Stimulated activated memory B cell treated with anti-CD40 and anti-IgM and Interleukin-4, amounts not matched to agents 10 μg/mL and 1 μg/mL and 100 μg/mL, for 72 hours (primary cell): ENCODE results near the gene FAM114A2.
"Not testable (repeated sequence)": the region's sequence is repeated elsewhere in the genome, so short reads cannot be mapped to it uniquely, and the experiment has no call there.

ENCODE experiments used
- ATAC-seq: fragments of 150-1000 bp; cut with Tn5 transposase; 2 replicates; pipeline ENCODE4 v1.10.0; 2021
- H3K27ac Mint-ChIP-seq: one replicate; pipeline ENCODE4 v1.8.0; 2022; ENCODE audit warnings: mild to moderate bottlenecking, mixed read lengths
- H3K27me3 Mint-ChIP-seq: one replicate; pipeline ENCODE4 v1.8.0; 2022; ENCODE audit warnings: mixed read lengths
- H3K36me3 Mint-ChIP-seq: one replicate; pipeline ENCODE4 v1.8.0; 2022; ENCODE audit warnings: mixed read lengths
- H3K4me1 Mint-ChIP-seq: one replicate; pipeline ENCODE4 v1.8.0; 2022; ENCODE audit warnings: mixed read lengths
- H3K4me3 Mint-ChIP-seq: one replicate; pipeline ENCODE4 v1.8.0; 2022; ENCODE audit warnings: mild to moderate bottlenecking, moderate library complexity, mixed read lengths
- H3K9me3 Mint-ChIP-seq: one replicate; pipeline ENCODE4 v1.8.0; 2022; ENCODE audit warnings: mixed read lengths

The FAM114A2 gene

DNA sequence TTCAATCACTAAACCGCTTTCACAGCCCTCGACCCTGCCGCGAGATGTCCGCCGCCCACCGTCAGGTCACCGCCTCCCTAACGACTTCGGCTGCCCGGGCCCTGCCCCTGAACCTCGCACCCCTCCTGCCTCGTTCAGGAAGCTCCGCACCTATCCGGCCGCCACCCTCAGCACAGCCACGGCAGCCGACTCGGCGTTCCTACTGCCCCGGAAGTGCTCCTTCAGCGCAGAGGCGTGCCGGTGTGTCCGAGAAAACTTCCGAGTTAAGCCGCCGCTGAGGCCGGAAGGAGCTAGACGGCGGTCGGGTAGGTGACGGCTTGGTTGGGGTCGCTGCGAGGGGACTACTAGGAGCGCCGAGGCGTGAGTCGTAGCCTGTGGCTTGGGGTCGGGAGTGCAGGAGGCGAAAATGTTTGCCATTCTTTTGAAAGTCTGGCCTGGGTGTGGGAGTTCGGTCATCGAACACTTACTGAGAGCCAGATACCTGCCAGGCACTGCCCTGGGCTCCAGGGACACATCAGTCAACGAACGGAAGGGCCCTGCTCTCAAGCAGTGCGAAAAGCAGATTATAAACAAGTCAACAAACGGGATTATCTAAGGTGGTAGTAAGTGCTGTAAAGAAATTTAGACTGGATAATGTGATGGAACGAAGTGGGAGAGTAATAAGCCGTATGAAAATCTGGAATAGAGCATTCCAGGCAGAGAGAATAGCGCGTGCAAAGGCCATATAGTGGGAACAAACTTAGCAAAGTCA lies at the start of gene FAM114A2, which contains the start of gene MFAP3:
Gene FAM114A2 (minus strand): TSS at position 204 of the 751 bp plus-strand sequence. CDS start 3,957 bp downstream, outside the sequence.
Gene MFAP3 (plus strand): TSS at position 261 of the 751 bp plus-strand sequence. CDS start 10,756 bp downstream, outside the sequence.
- peaks cover 8% of the 10 kb centered on the region for H3K36me3 Mint-ChIP-seq
- H3K27ac Mint-ChIP-seq: peak within 1 kb of the TSS; percentile 86
- H3K27me3 Mint-ChIP-seq: no peaks in the 10 kb centered on the region
- peaks cover 30% of the 10 kb centered on the region for H3K4me1 Mint-ChIP-seq
- ATAC-seq: peak; percentile 100
- no peaks in the 10 kb centered on the region for H3K9me3 Mint-ChIP-seq
- peak within 1 kb of the TSS; percentile 88 for H3K4me3 Mint-ChIP-seq

GRCh38 chr5:154087260-154087659 lies 48.5 kb upstream of the FAM114A2 start:
- Mint-ChIP-seq H3K27ac (no peak overlapping the region), H3K9me3 (no peaks in the 10 kb centered on the region), H3K4me1 (no peaks in the 10 kb centered on the region), H3K27me3 (peaks cover 9% of the 10 kb centered on the region), H3K4me3 (no peak overlapping the region), H3K36me3 (no peaks in the 10 kb centered on the region)
- no peak for ATAC-seq

GRCh38 chr5:154086641-154087040 lies 47.9 kb upstream of the FAM114A2 start:
- Mint-ChIP-seq H3K36me3 (no peaks in the 10 kb centered on the region), H3K27ac (no peak overlapping the region), H3K4me1 (no peaks in the 10 kb centered on the region), H3K4me3 (no peak overlapping the region), H3K27me3 (peaks cover 4% of the 10 kb centered on the region), H3K9me3 (no peaks in the 10 kb centered on the region)
- no peak for ATAC-seq

GRCh38 chr5:154086146-154086545 lies 47.4 kb upstream of the FAM114A2 start:
- no peaks in the 10 kb centered on the region for H3K9me3 Mint-ChIP-seq
- no peak overlapping the region for H3K4me3 Mint-ChIP-seq
- no peaks in the 10 kb centered on the region for H3K36me3 Mint-ChIP-seq
- H3K27me3 Mint-ChIP-seq: no peaks in the 10 kb centered on the region
- no peaks in the 10 kb centered on the region for H3K4me1 Mint-ChIP-seq
- no peak overlapping the region for H3K27ac Mint-ChIP-seq
- ATAC-seq: no peak

DNA sequence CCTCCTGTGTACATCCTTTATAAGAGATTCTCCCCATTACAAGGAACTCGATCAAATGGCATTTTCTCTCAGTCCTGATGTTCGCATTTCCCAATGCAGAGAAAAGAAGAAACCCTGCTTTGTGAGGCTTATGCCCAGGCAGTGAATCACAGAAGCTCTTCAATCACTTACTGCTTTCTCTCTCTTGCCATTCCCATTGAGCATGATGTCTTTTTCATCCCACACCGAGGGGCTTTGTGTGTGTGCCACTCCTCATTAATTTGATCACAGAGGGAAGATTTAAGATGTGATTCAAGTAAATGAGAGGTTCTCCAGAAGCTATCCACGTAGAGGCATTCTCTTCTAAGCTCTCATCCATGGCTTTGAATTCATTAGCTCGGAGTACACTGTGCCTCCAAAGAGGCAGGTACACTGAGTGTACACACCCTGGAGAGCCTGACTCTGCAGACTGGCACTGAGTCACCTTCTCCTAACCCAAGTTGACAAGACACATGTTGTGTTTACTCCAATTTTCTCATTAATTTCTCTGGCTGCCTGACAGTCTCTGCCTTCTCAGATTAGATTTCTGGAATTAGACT lies 45.4 kb upstream of the FAM114A2 start:
- no peak overlapping the region for H3K4me3 Mint-ChIP-seq
- no peaks in the 10 kb centered on the region for H3K27me3 Mint-ChIP-seq
- no peak for ATAC-seq
- no peak overlapping the region for H3K27ac Mint-ChIP-seq
- H3K4me1 Mint-ChIP-seq: no peaks in the 10 kb centered on the region
- no peaks in the 10 kb centered on the region for H3K36me3 Mint-ChIP-seq
- H3K9me3 Mint-ChIP-seq: no peaks in the 10 kb centered on the region

DNA sequence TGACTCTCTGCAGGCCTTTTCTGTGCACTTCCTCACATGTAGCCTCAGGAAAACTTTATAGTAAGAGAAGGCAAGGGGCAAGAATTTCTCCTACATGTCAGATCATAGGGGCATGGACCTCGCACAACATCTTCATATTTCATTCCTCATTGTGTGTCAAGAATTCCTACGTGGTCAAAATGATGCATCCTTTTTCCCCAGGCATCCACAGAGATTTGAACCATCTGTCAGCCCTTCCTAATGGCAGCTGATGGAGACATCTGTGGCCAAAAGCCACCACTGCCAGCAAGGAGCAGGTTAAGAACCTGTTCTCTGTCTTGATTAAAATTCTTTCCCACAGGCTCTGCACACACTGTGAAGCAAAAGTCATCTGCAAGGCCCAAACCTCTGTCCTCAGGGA lies 42.5 kb upstream of the FAM114A2 start:
- Mint-ChIP-seq H3K36me3 (no peaks in the 10 kb centered on the region), H3K27me3 (no peaks in the 10 kb centered on the region), H3K4me3 (no peak overlapping the region), H3K9me3 (no peaks in the 10 kb centered on the region), H3K27ac (no peak overlapping the region), H3K4me1 (no peaks in the 10 kb centered on the region)
- peak; percentile 9 for ATAC-seq

DNA sequence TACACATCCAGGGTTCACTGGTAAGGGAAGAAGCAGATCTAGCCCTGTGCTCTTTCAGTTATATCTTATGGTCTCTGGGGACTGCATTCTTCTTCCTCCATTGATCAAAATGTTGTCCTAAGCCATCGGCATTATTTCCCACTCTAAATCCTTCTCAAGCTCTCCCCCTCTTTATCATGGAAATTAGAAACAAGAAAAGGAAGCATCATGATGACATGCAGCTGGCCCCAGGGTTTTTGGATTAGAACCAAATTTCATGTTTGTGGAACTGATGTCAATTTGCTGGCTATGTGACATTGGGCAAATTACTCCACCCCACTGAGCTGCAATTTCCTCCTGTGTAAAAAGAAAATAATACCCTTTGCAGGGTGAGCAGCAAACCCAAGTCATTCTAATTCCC lies 39.6 kb upstream of the FAM114A2 start:
- no peak overlapping the region for H3K4me3 Mint-ChIP-seq
- no peaks in the 10 kb centered on the region for H3K4me1 Mint-ChIP-seq
- no peak overlapping the region for H3K27ac Mint-ChIP-seq
- no peaks in the 10 kb centered on the region for H3K36me3 Mint-ChIP-seq
- no peak for ATAC-seq
- no peaks in the 10 kb centered on the region for H3K9me3 Mint-ChIP-seq
- H3K27me3 Mint-ChIP-seq: no peaks in the 10 kb centered on the region

GRCh38 chr5:154077696-154078095 lies 39.0 kb upstream of the FAM114A2 start:
- H3K27me3 Mint-ChIP-seq: no peaks in the 10 kb centered on the region
- no peak overlapping the region for H3K4me3 Mint-ChIP-seq
- H3K36me3 Mint-ChIP-seq: no peaks in the 10 kb centered on the region
- no peaks in the 10 kb centered on the region for H3K9me3 Mint-ChIP-seq
- H3K27ac Mint-ChIP-seq: no peak overlapping the region
- H3K4me1 Mint-ChIP-seq: no peaks in the 10 kb centered on the region
- ATAC-seq: no peak

GRCh38 chr5:154076240-154076922 lies 37.7 kb upstream of the FAM114A2 start:
- Mint-ChIP-seq H3K27ac (no peak overlapping the region), H3K27me3 (no peaks in the 10 kb centered on the region), H3K9me3 (no peaks in the 10 kb centered on the region), H3K4me1 (peaks cover 8% of the 10 kb centered on the region), H3K4me3 (no peak overlapping the region), H3K36me3 (no peaks in the 10 kb centered on the region)
- no peak for ATAC-seq

DNA sequence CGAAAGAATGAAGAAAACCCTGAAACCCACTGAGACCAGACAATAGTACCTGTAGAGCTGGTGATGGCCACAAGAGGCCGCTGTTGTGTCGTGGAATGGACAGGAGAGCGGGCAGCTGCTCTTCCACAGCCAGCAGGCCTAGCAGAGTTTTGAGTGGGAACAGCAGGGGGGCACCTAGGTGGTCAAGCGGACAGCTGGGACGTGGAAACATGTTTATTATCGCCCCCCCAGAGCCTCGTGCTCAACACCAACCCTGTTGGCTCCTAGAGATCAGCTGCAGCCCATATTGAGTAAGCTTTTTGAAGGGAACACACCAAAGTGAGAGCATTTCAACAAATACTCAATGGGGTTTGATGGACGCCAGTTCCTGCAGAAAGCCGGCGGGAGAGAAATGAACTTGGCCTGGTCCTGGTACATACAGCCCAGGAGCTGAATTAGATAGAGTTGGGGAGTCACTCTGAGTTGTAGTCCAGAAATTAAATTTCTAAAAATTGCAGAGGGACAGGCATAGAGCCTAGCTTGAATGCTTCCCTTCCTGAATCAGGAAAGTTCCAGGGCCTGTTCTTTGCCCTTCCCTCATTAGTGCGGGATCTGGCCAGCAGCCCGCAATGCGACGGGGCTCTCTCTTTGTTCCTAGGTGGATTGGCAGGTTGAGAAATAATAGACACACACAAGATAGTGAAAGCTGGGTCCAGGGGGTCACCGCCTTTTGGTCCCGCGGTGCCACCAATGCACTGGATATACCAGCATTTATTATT lies 33.9 kb upstream of the FAM114A2 start:
- Mint-ChIP-seq H3K27ac (no peak overlapping the region), H3K36me3 (no peaks in the 10 kb centered on the region), H3K4me3 (no peak overlapping the region), H3K9me3 (no peaks in the 10 kb centered on the region), H3K27me3 (peaks cover 8% of the 10 kb centered on the region), H3K4me1 (peaks cover 8% of the 10 kb centered on the region)
- peak; percentile 92 for ATAC-seq

- Mint-ChIP-seq H3K27me3 (peaks cover 8% of the 10 kb centered on the region), H3K9me3 (no peaks in the 10 kb centered on the region), H3K27ac (no peak overlapping the region), H3K36me3 (no peaks in the 10 kb centered on the region), H3K4me1 (peaks cover 8% of the 10 kb centered on the region), H3K4me3 (no peak overlapping the region)
- ATAC-seq: no peak
Observed at GRCh38 chr5:154071799-154072413, 33.2 kb upstream of the FAM114A2 start.

DNA sequence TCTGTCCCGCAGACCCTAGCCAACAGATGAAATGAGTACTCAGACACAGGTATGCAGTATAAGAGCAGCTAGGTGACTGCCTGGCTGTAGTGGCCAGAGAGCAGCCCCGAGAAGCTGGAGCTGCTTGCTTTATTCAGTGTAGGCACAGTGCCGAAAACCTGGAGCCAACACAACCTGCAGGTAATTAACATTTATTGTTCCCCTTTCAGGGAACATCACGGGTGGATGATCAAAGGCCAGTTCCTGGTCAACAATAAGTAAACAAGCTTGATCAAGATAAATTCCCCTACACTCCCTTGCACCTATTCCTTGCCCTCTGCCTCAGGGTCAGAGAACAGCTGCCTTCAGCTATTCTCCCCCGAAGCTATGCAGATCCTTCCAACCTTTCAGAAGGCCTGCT lies 31.1 kb upstream of the FAM114A2 start:
- not testable (repeated sequence) for H3K36me3 Mint-ChIP-seq, H3K4me1 Mint-ChIP-seq, H3K27ac Mint-ChIP-seq, H3K9me3 Mint-ChIP-seq, H3K4me3 Mint-ChIP-seq, H3K27me3 Mint-ChIP-seq, ATAC-seq

GRCh38 chr5:154065971-154066370 lies 27.3 kb upstream of the FAM114A2 start:
- no peak for ATAC-seq

DNA sequence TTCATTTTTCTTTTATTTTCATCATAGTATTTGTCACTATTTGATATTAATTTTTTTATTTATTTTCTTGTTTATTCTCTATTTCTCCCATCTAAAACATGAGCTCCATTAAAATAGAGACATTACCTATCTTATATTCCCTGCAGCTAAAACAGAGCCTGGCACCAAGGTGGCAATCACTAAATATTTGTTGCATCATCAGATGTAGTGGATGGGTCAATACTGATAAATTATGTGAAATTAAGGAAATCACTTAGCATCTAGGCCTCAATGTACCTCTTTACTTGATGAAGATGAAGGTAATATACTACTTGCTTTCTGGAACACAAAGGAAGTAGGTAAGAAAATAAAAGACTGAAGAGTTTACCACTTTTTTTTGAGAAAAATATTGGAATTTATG lies 24.7 kb upstream of the FAM114A2 start:
- Mint-ChIP-seq H3K36me3 (peaks cover 11% of the 10 kb centered on the region), H3K9me3 (no peaks in the 10 kb centered on the region), H3K4me1 (peaks cover 17% of the 10 kb centered on the region), H3K27ac (no peak overlapping the region), H3K27me3 (no peaks in the 10 kb centered on the region), H3K4me3 (no peak overlapping the region)
- no peak for ATAC-seq

More at GRCh38 chr5:154065971-154066370, 27.3 kb upstream of the FAM114A2 start:
- Mint-ChIP-seq H3K27ac (no peak overlapping the region), H3K4me1 (no peaks in the 10 kb centered on the region), H3K36me3 (peaks cover 11% of the 10 kb centered on the region), H3K9me3 (no peaks in the 10 kb centered on the region), H3K4me3 (no peak overlapping the region), H3K27me3 (peaks cover 8% of the 10 kb centered on the region)

DNA sequence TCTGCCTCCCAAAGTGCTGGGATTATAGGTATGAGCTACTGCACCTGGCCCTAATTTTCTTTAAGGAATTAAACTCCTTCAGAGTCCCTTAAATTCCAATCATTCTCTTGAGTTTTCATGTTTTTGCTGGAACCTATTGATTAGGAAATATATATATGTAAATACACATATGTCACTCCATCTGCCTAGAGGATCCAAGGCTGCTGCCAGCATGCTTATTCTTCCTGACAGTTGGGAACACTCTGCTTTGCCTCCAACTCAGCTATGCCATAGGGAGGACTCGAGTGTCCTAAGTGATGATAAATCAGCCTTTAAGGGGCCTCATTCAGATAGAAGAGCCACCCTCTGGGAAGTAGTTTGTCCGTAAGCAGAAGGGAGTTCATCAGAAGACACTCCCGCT lies 21.9 kb upstream of the FAM114A2 start:
- no peak overlapping the region for H3K4me3 Mint-ChIP-seq
- H3K4me1 Mint-ChIP-seq: peaks cover 33% of the 10 kb centered on the region
- H3K27ac Mint-ChIP-seq: no peak overlapping the region
- peaks cover 16% of the 10 kb centered on the region for H3K36me3 Mint-ChIP-seq
- H3K9me3 Mint-ChIP-seq: no peaks in the 10 kb centered on the region
- H3K27me3 Mint-ChIP-seq: no peaks in the 10 kb centered on the region
- ATAC-seq: no peak
